Measurements from ENCODE around the gene POLN.

GRCh38 chr4:2071912-2072867 is 169.7 kb downstream of the POLN start:
- no peak for TF ChIP-seq REST (IDR thresholded peaks at IDR 0.05; ENCODE audit: insufficient read depth in 1 of 2, low read depth in 2 of 2, low read length in 2 of 2)
- no peak for TF ChIP-seq POLR2AphosphoS5 (IDR thresholded peaks at IDR 0.05; ENCODE audit: low read depth, low read length)
- no peak for TF ChIP-seq TAF1 (IDR thresholded peaks at IDR 0.05; ENCODE audit: borderline replicate concordance, insufficient read depth, low read length)
- TF ChIP-seq FOXP2 (optimal IDR thresholded peaks at IDR 0.05; ENCODE audit: borderline replicate concordance, extremely low read depth, extremely low read length, insufficient read depth) = no peak
